ENCODE results near the gene NTM. TPM values are rescaled to one million over a fixed set of nuclear protein-coding genes. Genes with fewer than 3 reads are reported as not detected.

The NTM gene
- total RNA-seq, 2 donors from 2014 or later: 1.7 to 3.6 TPM

DNA sequence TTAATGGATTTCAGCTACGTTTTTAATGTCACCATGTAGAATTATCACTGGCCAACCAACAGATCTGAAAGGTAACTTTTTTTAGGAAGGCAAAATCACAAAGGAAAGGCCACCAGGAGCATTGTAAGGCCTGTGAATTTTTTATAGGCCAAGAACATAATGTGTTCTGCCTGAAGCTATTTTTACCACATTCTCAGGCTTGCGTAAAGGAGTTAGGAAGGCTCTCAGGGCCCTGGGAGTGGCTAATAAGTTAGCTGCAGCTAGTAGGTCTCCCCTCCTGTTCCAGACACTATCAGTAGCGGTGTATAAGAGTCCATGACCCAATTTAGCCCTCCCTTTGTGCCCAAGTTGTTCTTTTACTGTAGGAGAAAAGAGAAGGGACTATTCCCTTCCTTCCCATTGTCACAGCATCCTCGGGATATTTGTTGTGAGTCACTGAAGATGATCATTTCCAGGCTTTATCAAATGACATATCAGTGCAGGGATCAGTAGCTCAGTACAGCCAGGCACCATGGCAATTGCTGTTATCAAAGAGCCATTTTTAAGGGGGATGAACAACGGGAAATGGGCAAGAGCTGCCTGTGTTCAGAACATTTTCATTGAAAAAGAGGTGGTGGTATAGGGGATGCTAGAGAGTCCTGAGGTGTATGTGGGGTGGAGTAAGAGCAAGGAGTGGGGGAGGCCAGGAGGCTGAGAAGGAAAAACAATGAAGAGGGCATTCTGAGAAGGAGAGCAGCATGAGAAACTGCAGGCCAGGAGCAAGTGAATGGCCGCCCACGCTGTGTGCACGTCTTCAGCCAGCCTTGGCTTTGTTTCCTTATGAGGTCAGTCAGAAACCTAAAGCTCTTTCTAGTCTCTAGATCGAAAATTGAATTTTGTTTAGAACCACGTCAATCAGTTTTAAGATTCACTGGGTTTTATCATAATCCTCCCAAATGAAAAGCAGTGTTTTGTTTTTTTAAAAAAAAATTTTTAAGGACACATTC, 940.3 kb downstream of the NTM start:
- Histone ChIP-seq H3K4me1 (ENCODE audit: control insufficient read depth, insufficient read depth, low read length) (no peaks in the 10 kb centered on the region), H3K27ac (ENCODE audit: low read depth, low read length) (no peak overlapping the region), H3K9me3 (ENCODE audit: control insufficient read depth, low read length) (no peaks in the 10 kb centered on the region), H3K4me3 (ENCODE audit: low read length) (no peak overlapping the region), H3K9ac (ENCODE audit: extremely low read depth, low read length, poor library complexity, severe bottlenecking) (no peak overlapping the region), H3K27me3 (ENCODE audit: control insufficient read depth, insufficient read depth, low read length, poor library complexity, severe bottlenecking) (peaks cover 67% of the 10 kb centered on the region), H3K36me3 (ENCODE audit: control insufficient read depth, insufficient read depth, low read length) (no peaks in the 10 kb centered on the region)
- no peak for DNase-seq
- peaks cover 48% of the 10 kb centered on the region for H3K27me3 Mint-ChIP-seq (ENCODE audit: insufficient read depth)
- WGBS, 2 experiments (ENCODE audit: insufficient coverage in 1 of 2, insufficient read length in 1 of 2): 85 to 89% methylated on average over 8 to 10 of the region's 10 CpGs
- H3K9me3 Mint-ChIP-seq: no peaks in the 10 kb centered on the region
- TF ChIP-seq CTCF (conservative IDR thresholded peaks at IDR 0.05): no peak
- no peak overlapping the region for H3K4me3 Mint-ChIP-seq
- H3K36me3 Mint-ChIP-seq (ENCODE audit: low read depth): no peaks in the 10 kb centered on the region
- H3K27ac Mint-ChIP-seq: no peak overlapping the region
- H3K4me1 Mint-ChIP-seq: no peaks in the 10 kb centered on the region

- Mint-ChIP-seq H3K4me1 (no peaks in the 10 kb centered on the region), H3K27me3 (ENCODE audit: insufficient read depth) (peaks cover 42% of the 10 kb centered on the region), H3K9me3 (no peaks in the 10 kb centered on the region), H3K4me3 (no peak overlapping the region), H3K36me3 (ENCODE audit: low read depth) (no peaks in the 10 kb centered on the region), H3K27ac (no peak overlapping the region)
- Histone ChIP-seq H3K4me3 (ENCODE audit: low read length) (no peak overlapping the region), H3K36me3 (ENCODE audit: control insufficient read depth, insufficient read depth, low read length) (no peaks in the 10 kb centered on the region), H3K27ac (ENCODE audit: low read depth, low read length) (no peak overlapping the region), H3K4me1 (ENCODE audit: control insufficient read depth, insufficient read depth, low read length) (no peaks in the 10 kb centered on the region), H3K9me3 (ENCODE audit: control insufficient read depth, low read length) (no peaks in the 10 kb centered on the region), H3K27me3 (ENCODE audit: control insufficient read depth, insufficient read depth, low read length, poor library complexity, severe bottlenecking) (peaks cover 57% of the 10 kb centered on the region), H3K9ac (ENCODE audit: extremely low read depth, low read length, poor library complexity, severe bottlenecking) (no peak overlapping the region)
- no peak for DNase-seq
- no peak for TF ChIP-seq CTCF (conservative IDR thresholded peaks at IDR 0.05)
- WGBS, 2 experiments (ENCODE audit: insufficient coverage in 1 of 2, insufficient read length in 1 of 2): 86 to 100% methylated on average over 1 of the region's 2 CpGs
Measured at GRCh38 chr11:132311703-132312102, 941.3 kb downstream of the NTM start.

- no peak for DNase-seq
- TF ChIP-seq CTCF (conservative IDR thresholded peaks at IDR 0.05): no peak
- no peaks in the 10 kb centered on the region for H3K9me3 Mint-ChIP-seq
- no peak overlapping the region for H3K27ac Mint-ChIP-seq
- H3K27me3 ChIP-seq (ENCODE audit: control insufficient read depth, insufficient read depth, low read length, poor library complexity, severe bottlenecking): peaks cover 52% of the 10 kb centered on the region
- no peaks in the 10 kb centered on the region for H3K4me1 Mint-ChIP-seq
- no peak overlapping the region for H3K27ac ChIP-seq (ENCODE audit: low read depth, low read length)
- H3K9ac ChIP-seq (ENCODE audit: extremely low read depth, low read length, poor library complexity, severe bottlenecking): no peak overlapping the region
- H3K27me3 Mint-ChIP-seq (ENCODE audit: insufficient read depth): peaks cover 40% of the 10 kb centered on the region
- no peak overlapping the region for H3K4me3 Mint-ChIP-seq
- no peaks in the 10 kb centered on the region for H3K9me3 ChIP-seq (ENCODE audit: control insufficient read depth, low read length)
- no peaks in the 10 kb centered on the region for H3K36me3 Mint-ChIP-seq (ENCODE audit: low read depth)
- no peaks in the 10 kb centered on the region for H3K4me1 ChIP-seq (ENCODE audit: control insufficient read depth, insufficient read depth, low read length)
- 96 to 100% methylated on average over 2 to 5 of the region's 5 CpGs for WGBS, 2 experiments (ENCODE audit: insufficient coverage in 1 of 2, insufficient read length in 1 of 2)
- no peaks in the 10 kb centered on the region for H3K36me3 ChIP-seq (ENCODE audit: control insufficient read depth, insufficient read depth, low read length)
- H3K4me3 ChIP-seq (ENCODE audit: low read length): no peak overlapping the region
Measured at GRCh38 chr11:132312161-132312560, 941.7 kb downstream of the NTM start.
